Cardiac muscle cell (in vitro differentiated cells and primary cell): Measurements from ENCODE around the gene MYBPC2. TPM values are rescaled to one million over a fixed set of nuclear protein-coding genes. Genes with fewer than 3 reads are reported as not detected.

Experiments
- DNase-seq, 2 donors: peaks; one replicate each; pipeline versions ENCODE4 v3.0.0 to v3.0.0-alpha.2; 2010 to 2017; ENCODE audit warnings: low read depth in 1 of 2, low spot score in 1 of 2
- H3K27ac ChIP-seq: fragments of 200-600 bp; sonication (generic); 2 replicates; pipeline ENCODE4 v1.5.1; 2016
- H3K27me3 ChIP-seq: fragments of 200-600 bp; sonication (generic); 2 replicates; pipeline ENCODE4 v1.6.0; 2016; ENCODE audit warnings: control low read depth
- H3K36me3 ChIP-seq: fragments of 200-600 bp; sonication (generic); 2 replicates; pipeline ENCODE4 v1.5.1; 2016; ENCODE audit warnings: control low read depth
- H3K4me1 ChIP-seq: fragments of 200-600 bp; sonication (generic); 2 replicates; pipeline ENCODE4 v1.8.1; 2017; ENCODE audit warnings: low read depth, mild to moderate bottlenecking, mixed run types
- H3K4me3 ChIP-seq: fragments of 200-600 bp; sonication (generic); 2 replicates; pipeline ENCODE4 v1.5.1; 2016; ENCODE audit warnings: mild to moderate bottlenecking
- H3K9me3 ChIP-seq: fragments of 200-600 bp; sonication (generic); 2 replicates; pipeline ENCODE4 v1.5.1; 2017; ENCODE audit warnings: low read depth, mild to moderate bottlenecking, control low read depth
- CTCF ChIP-seq: IDR thresholded peaks from 2 replicates; pipeline ENCODE4 v1.5.1; 2012; ENCODE audit warnings: low read depth, mild to moderate bottlenecking, low read length
- polyA plus RNA-seq: library from polyadenylated mRNA; unstranded; fragments of >200 nt; fragmentation: Nextera tagmentation; extraction: Ambion mirVana; gene quantifications from 2 replicates; pipeline ENCODE4 v1.2.1, GENCODE V29; 2016
- total RNA-seq: library from RNA; depleted of rRNA; stranded (reverse); fragments of >200 nt; gene quantifications from 2 replicates; pipeline ENCODE4 v1.2.3, GENCODE V29; 2016

The MYBPC2 gene
- total and polyA plus RNA-seq, 2 experiments from 2014 or later: 0.18 to 0.31 TPM

- Histone ChIP-seq H3K4me3 (peak overlapping the region; percentile 51), H3K9me3 (no peaks in the 10 kb centered on the region), H3K27ac (peak overlapping the region; percentile 90), H3K36me3 (peaks cover 7% of the 10 kb centered on the region), H3K4me1 (peaks cover 4% of the 10 kb centered on the region), H3K27me3 (no peaks in the 10 kb centered on the region)
- no peak for DNase-seq
- TF ChIP-seq CTCF: no peak
These were observed 44.2 kb downstream of the MYBPC2 start for GRCh38 chr19:50476907-50477238.

- Histone ChIP-seq H3K36me3 (peaks cover 7% of the 10 kb centered on the region), H3K9me3 (no peaks in the 10 kb centered on the region), H3K27ac (no peak overlapping the region), H3K27me3 (no peaks in the 10 kb centered on the region), H3K4me1 (peaks cover 4% of the 10 kb centered on the region), H3K4me3 (no peak overlapping the region)
- TF ChIP-seq CTCF: no peak
- DNase-seq: no peak
These were observed 45.2 kb downstream of the MYBPC2 start for GRCh38 chr19:50477751-50478515.

- Histone ChIP-seq H3K4me1 (peaks cover 4% of the 10 kb centered on the region), H3K4me3 (no peak overlapping the region), H3K36me3 (peaks cover 7% of the 10 kb centered on the region), H3K27me3 (no peaks in the 10 kb centered on the region), H3K9me3 (no peaks in the 10 kb centered on the region), H3K27ac (no peak overlapping the region)
- TF ChIP-seq CTCF: peak; percentile 60
- DNase-seq: peak; percentile 49 to 64
These were observed 46.4 kb downstream of the MYBPC2 start for GRCh38 chr19:50478901-50479715.

- Histone ChIP-seq H3K27me3 (no peaks in the 10 kb centered on the region), H3K4me3 (no peak overlapping the region), H3K9me3 (no peaks in the 10 kb centered on the region), H3K27ac (no peak overlapping the region), H3K36me3 (peaks cover 7% of the 10 kb centered on the region), H3K4me1 (peaks cover 4% of the 10 kb centered on the region)
- no peak for TF ChIP-seq CTCF
- no peak for DNase-seq
These were observed 47.1 kb downstream of the MYBPC2 start for GRCh38 chr19:50479761-50480251.

- H3K36me3 ChIP-seq: peaks cover 7% of the 10 kb centered on the region
- DNase-seq: no peak
- no peak for TF ChIP-seq CTCF
- H3K4me1 ChIP-seq: peaks cover 4% of the 10 kb centered on the region
- H3K27ac ChIP-seq: no peak overlapping the region
- H3K4me3 ChIP-seq: no peak overlapping the region
- H3K27me3 ChIP-seq: no peaks in the 10 kb centered on the region
- no peaks in the 10 kb centered on the region for H3K9me3 ChIP-seq
These were observed 47.8 kb downstream of the MYBPC2 start for GRCh38 chr19:50480281-50481111.
